OCI-LY3 (cell line): ENCODE results near the gene GANAB.

Experiments used
- CTCF ChIP-seq: fragments of 200-600, 300-600 bp; sonication (generic); IDR thresholded peaks from 2 replicates; pipeline ENCODE4 v1.5.1; 2014; ENCODE audit warnings: antibody characterized with exemption, low read length, low read depth
- EZH2phosphoT487 ChIP-seq: fragments of 200-600 bp; shearing (Covaris generic); IDR thresholded peaks from 2 replicates; pipeline ENCODE4 v1.6.1; 2018; ENCODE audit warnings: antibody characterized with exemption, mixed run types, low read depth

DNA sequence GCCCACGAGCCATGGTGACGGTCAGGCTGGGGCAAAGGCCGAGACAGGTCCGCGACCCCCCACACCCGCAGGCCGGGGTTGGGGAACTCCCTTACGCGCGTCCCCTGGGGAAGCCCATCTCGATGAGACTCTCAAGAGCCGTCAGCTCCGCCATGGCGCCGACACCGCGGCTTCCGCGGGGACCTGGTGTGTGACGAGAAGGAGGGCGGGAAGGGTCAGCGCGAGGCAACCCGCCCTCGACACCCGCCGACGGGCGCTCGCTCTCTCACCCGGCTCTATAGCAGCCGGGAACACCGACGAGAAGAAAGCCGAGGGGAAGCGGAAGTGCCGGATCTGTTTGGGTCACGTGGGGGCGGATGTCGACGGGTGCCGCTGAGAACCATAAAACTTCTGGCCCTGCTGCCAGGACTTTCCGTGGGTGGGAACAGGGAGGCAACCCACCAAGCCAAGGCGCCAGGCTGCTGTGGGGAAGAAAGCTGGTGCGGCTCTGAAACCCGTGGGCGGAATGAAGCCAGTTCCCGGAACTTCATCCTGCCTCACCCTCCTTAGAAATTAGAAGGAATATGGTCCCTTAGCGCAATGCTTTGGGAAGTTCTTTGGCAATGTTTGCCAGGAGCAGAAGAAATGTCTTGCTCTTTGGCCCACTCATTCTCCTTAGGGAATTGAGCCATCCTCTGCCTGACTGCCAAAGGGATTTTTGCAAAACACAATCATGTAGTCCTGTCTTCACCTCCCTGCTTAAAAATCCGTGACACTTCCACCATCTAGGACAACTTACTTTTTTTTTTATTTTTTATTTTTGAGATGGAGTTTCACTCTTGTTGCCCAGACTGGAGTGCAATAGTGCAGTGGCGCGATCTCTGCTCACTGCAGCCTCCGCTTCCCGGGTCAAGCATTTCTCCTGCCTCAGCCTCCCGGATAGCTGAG is 32.6 kb upstream of the GANAB start, which contains the start of gene UBXN1:
- TF ChIP-seq EZH2phosphoT487, result no peak
- no peak for TF ChIP-seq CTCF
